Epithelial cell of prostate (primary cell): ENCODE measurements around the gene SYT1.

ENCODE experiments used
- DNase-seq: peaks from one replicate; pipeline ENCODE4 v3.0.0-alpha.2; 2011; ENCODE audit warnings: low read depth, low spot score
- H3K27ac ChIP-seq: fragments of 450-650 bp; 2 replicates; pipeline ENCODE4 v1.5.1; 2017; ENCODE audit warnings: mild to moderate bottlenecking

Gene SYT1

GRCh38 chr12:79121486-79121885 lies 256.9 kb downstream of the SYT1 start:
- no peak for DNase-seq
- H3K27ac ChIP-seq: no peak overlapping the region

- DNase-seq: no peak
- no peak overlapping the region for H3K27ac ChIP-seq
Observed at GRCh38 chr12:79124385-79124784, 259.8 kb downstream of the SYT1 start.

DNA sequence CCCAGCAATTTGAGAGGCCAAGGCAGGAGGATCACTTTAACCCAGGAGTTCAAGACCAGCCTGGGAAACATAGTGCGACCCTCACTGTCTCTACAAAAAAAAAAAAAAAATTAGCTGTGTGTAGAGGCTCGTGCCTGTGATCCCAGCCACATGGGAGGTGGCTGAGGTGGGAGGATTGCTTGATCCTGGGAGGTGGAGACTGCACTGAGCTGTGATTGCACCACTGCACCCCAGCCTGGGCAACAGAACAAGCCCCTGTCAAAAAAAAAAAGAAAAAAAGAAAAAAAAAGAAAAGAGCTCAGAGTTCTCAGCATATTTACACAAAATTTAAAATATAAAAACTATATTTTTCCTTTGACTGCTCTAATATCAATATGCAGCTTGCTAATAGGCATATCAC lies 260.8 kb downstream of the SYT1 start:
- no peak for DNase-seq

GRCh38 chr12:79127271-79127751 lies 262.7 kb downstream of the SYT1 start:
- DNase-seq: peak; percentile 76
- H3K27ac ChIP-seq: peak overlapping the region; percentile 28

More for the DNA sequence above, 260.8 kb downstream of the SYT1 start:
- H3K27ac ChIP-seq: no peak overlapping the region

DNA sequence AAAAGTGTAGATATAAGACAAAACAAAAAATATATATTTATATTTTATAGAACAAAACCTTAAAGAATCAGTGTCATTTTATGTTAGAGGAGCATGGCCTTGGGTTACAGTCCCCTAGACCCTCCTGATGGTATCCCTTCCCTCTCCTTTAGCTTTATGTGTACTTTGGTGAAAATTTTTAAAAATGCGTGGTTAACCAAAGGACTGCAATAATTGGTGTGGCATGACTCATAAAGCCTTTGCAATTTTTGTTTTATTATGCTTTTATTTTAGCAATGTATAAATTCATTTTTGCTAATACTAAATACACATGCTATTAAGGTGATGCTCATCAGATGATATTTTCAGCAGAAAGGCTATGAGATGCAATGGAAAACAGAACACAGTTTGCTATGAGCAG lies 264.4 kb downstream of the SYT1 start:
- no peak overlapping the region for H3K27ac ChIP-seq
- DNase-seq: no peak

GRCh38 chr12:79138872-79139271 lies 274.3 kb downstream of the SYT1 start:
- DNase-seq: no peak

DNA sequence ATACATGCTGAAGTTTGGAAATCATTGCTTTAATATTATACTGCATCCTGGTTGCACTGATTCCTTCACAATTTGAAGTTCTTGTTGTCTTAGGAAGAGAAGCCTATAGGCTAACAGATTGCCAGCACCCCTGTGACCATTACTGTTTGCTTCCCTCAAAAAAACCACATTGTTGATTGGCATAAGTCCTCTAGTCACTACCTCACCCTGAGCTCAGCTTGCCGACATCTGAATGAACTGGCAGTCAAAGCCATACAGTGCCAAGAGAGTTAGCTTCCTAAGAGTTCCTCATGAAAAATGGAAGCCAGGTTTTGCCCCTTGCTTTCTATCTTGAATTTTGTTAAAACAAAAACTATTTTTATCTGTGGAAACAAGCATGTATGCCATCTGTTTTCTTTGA lies 276.1 kb downstream of the SYT1 start:
- DNase-seq: no peak

More at GRCh38 chr12:79138872-79139271, 274.3 kb downstream of the SYT1 start:
- no peak overlapping the region for H3K27ac ChIP-seq

DNA sequence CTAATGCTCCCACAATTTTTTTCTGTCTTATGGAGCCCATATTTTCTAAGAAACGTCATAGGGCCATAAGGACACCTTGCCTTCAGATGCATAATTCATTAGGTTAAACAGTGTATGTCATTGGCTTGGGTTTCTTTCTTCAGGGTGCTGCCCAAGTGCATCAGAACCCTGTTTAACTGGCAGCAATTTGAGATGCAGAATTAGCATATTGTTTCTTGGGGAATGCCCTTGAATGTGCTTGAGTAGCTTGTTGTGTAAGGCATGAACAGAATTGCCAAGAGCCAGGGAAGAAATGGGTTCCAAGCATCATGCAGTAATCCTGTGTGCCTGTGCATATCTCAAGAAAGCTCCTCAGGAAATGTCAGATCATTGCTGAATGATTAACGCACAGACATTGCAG lies 277.2 kb downstream of the SYT1 start:
- no peak overlapping the region for H3K27ac ChIP-seq
- DNase-seq: no peak

More for the DNA sequence above, 276.1 kb downstream of the SYT1 start:
- H3K27ac ChIP-seq: no peak overlapping the region

DNA sequence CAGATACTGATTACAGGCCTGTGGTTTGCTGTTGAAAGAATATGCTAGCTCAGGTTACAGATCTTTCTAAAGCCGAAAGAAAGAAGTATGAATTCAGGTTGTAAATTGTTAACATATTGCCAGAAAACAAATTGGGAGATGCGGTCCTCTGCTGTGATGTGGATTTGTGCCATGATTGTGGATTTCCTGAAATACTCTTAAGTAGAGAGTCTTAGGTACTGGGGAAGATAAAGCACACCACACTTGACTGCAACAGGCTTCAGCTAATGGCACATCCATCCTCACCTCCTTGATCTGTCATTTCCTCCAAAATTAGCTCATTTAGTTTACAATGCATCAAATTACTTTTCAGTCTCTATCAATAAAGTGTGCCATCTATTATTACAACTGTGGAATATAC lies 279.2 kb downstream of the SYT1 start:
- no peak overlapping the region for H3K27ac ChIP-seq
- DNase-seq: no peak

DNA sequence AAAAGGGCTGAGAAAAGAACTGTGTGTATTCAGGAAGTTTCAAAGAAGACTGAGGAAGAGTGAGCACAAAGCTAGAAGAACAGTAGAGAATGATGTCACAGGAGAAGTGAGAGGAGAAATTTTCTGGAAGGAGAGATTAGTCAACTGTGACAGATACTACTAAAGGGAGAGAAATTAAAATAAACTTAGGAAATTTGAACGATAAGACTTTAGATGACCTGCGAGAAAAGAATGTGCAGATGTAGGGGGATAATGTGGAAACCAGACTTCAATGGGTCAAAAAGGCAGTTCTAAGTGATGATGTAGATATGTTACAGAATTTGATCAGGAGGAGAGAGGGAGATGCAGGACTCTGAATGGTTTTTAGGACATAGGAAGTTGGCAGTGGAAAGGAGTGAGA lies 287.4 kb downstream of the SYT1 start:
- DNase-seq: no peak
- no peak overlapping the region for H3K27ac ChIP-seq

DNA sequence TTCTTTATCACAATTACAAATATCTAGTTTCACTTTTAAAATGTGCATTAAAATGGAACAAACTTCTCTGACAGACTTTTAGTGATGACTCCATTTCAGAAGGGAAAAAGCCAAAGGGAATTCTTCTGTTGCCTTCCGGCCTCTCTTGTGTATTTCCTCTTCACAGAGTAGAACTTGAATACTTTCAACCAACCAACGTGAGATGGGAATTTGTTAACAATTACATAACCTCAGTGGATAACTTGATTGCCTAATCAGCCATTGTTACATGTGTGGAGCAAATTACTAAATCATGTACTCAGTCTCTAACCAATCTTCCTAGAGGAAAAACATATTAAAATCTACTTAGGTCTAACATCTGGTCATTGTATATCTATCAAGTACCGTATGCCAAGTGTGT lies 291.1 kb downstream of the SYT1 start:
- no peak for DNase-seq
- no peak overlapping the region for H3K27ac ChIP-seq

DNA sequence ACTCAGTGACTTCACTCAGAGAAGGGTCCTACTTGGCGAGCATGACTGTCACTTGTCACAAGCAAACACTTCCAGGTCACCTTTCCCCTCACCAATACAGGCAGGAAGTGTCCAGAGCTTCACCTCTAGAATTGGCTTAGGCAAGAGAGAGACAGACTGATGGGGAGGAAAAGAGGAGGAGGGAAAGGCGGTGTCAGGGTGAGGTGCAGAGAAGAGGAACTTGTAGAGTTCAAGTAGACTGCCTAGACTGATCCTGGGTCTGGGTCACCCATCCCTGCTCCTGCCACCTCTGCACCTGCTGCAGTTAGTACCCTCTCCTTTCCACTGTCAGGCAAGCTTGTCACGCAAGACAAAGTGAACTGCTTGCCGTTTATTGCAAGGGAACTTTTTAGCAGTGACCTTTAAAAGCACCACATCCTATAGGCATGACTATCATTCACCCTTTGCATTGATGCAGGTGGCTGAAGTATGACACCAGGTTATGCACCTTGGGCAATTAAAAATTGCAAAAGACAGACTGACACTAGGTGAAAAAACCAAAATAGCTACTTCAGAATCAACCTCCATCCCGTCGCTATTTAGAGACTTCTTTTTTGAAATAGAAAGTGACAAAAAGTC lies 292.4 kb downstream of the SYT1 start:
- H3K27ac ChIP-seq: no peak overlapping the region
- DNase-seq: no peak

GRCh38 chr12:79161249-79161934 lies 296.8 kb downstream of the SYT1 start:
- no peak overlapping the region for H3K27ac ChIP-seq
- no peak for DNase-seq

- DNase-seq: no peak
- no peak overlapping the region for H3K27ac ChIP-seq
Observed at GRCh38 chr12:79162147-79162772, 297.7 kb downstream of the SYT1 start.

GRCh38 chr12:79162948-79163347 lies 298.4 kb downstream of the SYT1 start:
- no peak overlapping the region for H3K27ac ChIP-seq
- DNase-seq: no peak

- DNase-seq: no peak
Observed at GRCh38 chr12:79164890-79165289, 300.3 kb downstream of the SYT1 start.

DNA sequence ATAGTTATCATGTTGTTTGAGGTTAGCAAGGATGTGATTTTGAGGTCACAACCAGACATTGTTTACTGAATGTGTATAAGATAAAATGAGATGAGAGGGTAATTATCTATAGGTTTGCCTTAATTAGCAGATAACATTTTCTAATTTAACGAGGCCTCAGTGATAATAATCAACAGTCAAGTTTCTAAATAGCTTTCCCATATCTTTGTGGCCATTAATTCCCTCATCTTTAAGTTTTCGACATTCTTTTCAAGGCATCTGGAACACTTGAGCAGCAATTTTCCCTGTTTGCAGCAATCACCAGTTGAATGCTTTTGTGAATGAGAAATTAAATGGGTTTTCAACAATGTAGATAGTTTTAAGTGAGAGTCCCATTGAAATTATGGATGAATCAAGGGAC lies 304.1 kb downstream of the SYT1 start:
- no peak overlapping the region for H3K27ac ChIP-seq

More at GRCh38 chr12:79164890-79165289, 300.3 kb downstream of the SYT1 start:
- no peak overlapping the region for H3K27ac ChIP-seq

GRCh38 chr12:79174626-79175025 lies 310.1 kb downstream of the SYT1 start:
- H3K27ac ChIP-seq: no peak overlapping the region
- peak; percentile 5 for DNase-seq

More for the DNA sequence above, 304.1 kb downstream of the SYT1 start:
- no peak for DNase-seq

- no peak for DNase-seq
- no peak overlapping the region for H3K27ac ChIP-seq
Observed at GRCh38 chr12:79183003-79183402, 318.4 kb downstream of the SYT1 start.

GRCh38 chr12:79183926-79184325 lies 319.4 kb downstream of the SYT1 start:
- no peak overlapping the region for H3K27ac ChIP-seq
- DNase-seq: no peak

DNA sequence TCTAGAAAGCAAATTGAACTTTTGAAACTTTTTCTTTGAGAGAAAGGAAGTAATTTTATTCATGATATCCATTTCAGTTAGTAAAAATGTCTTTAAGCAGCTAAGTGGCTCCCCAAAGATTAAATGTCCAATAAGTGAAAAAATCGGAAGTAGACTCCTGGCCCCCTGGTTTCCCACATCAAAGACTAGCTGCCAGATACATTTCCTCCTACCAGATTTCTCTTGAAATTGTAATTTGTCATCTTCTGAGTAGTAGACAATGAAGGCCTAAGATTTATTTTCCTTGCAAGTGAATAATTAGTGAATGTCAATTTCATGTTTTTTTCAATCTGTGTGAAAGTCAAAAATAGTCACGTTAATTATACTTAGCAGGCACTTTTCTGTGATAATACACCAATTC lies 321.9 kb downstream of the SYT1 start:
- H3K27ac ChIP-seq: no peak overlapping the region
- no peak for DNase-seq
